ENCODE data around the gene CLDN8.

CLDN8 gene

DNA sequence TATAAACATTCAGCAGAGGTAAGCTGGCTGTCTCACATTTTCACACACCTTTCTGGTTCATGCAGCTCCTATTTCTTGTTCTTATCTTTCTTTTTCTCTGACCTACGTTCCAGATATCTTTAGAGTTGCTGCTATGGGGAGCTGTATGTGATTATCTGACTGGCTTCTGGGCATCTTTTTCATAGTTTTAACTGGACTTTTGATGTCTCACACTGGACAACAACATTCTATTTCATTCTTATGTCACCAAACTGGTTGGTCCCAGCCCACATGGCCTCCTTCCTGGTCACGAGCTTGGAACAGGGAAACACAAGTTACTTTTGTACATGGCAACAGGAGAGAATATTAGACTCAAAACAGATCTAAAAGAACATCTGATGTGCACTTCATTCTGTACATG lies 7.7 kb upstream of the CLDN8 start:
- Mint-ChIP-seq H3K27me3 (ENCODE audit: low read depth, poor library complexity) (no peaks in the 10 kb centered on the region), H3K4me3 (no peak overlapping the region), H3K36me3 (ENCODE audit: low read depth) (no peaks in the 10 kb centered on the region), H3K9me3 (no peaks in the 10 kb centered on the region), H3K27ac (no peak overlapping the region), H3K4me1 (no peaks in the 10 kb centered on the region)
- TF ChIP-seq, protein P1, sequence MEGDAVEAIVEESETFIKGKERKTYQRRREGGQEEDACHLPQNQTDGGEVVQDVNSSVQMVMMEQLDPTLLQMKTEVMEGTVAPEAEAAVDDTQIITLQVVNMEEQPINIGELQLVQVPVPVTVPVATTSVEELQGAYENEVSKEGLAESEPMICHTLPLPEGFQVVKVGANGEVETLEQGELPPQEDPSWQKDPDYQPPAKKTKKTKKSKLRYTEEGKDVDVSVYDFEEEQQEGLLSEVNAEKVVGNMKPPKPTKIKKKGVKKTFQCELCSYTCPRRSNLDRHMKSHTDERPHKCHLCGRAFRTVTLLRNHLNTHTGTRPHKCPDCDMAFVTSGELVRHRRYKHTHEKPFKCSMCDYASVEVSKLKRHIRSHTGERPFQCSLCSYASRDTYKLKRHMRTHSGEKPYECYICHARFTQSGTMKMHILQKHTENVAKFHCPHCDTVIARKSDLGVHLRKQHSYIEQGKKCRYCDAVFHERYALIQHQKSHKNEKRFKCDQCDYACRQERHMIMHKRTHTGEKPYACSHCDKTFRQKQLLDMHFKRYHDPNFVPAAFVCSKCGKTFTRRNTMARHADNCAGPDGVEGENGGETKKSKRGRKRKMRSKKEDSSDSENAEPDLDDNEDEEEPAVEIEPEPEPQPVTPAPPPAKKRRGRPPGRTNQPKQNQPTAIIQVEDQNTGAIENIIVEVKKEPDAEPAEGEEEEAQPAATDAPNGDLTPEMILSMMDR (IDR thresholded peaks at IDR 0.05), result no peak
- DNase-seq, result no peak

DNA sequence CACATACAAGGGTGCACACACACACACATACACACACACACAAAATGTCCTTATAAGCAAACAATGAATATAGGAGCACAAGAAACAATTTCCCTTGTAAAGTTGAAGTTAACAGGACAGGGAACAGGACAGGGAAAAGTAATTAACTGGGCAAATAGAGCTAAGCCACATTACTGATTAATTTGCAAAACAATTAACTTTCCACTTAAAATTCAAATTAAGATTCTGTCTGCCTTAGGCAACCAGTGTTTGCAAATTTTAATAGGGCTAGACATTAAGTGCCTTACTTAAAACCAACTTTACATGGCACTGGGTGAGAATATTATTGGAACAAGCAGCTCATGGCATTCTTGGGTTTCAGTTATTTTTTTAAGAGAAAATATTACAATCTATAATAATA lies 6.8 kb upstream of the CLDN8 start:
- peak overlapping the region; percentile 58 for H3K27ac Mint-ChIP-seq
- TF ChIP-seq, protein P1 (IDR thresholded peaks at IDR 0.05), result no peak
- H3K4me3 Mint-ChIP-seq, result no peak overlapping the region
- H3K27me3 Mint-ChIP-seq (ENCODE audit: low read depth, poor library complexity), result no peaks in the 10 kb centered on the region
- H3K4me1 Mint-ChIP-seq, result no peaks in the 10 kb centered on the region
- no peak for DNase-seq
- no peaks in the 10 kb centered on the region for H3K36me3 Mint-ChIP-seq (ENCODE audit: low read depth)
- no peaks in the 10 kb centered on the region for H3K9me3 Mint-ChIP-seq

DNA sequence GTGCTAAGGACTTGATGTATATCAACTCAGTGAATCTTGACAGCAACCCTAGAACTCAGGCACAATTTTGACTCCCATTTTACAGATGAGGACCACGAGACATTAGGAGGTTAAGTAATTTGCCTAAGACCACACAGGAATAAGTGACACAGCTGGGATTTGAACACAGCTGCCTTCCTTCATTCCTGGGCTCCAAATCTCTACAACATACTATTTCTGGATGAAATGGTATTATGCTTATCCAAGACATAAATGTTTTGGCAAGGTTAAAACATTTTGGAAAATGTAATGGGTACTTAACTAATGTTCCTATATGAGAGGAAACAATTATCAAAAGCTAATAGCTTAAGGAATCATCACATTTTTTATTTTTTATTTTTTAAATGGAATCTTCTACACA lies 4.8 kb downstream of the CLDN8 start:
- no peak for DNase-seq

DNA sequence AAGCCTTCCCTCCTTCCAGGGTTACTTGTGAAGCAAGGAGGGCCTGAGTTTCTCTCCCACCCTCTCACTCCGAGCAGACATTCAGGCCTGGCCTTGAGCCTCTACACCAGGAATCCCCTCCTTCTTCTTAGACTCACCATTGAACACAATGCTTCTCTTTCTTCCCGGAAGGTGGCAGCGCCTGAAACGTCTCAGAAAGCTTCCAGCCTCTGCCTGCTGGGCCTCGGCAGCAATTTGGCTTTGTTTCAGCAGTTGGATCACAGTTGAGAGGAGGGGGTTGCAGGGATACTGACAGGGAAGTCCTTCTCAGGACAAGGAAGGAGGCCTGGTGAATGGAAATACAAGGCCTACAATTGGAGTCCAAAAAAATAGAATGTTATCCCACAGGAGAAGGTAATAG lies 6.3 kb downstream of the CLDN8 start:
- Mint-ChIP-seq H3K27me3 (ENCODE audit: low read depth, poor library complexity) (peaks cover 7% of the 10 kb centered on the region), H3K27ac (peak overlapping the region; percentile 75)

More for the DNA sequence above, 4.8 kb downstream of the CLDN8 start:
- no peaks in the 10 kb centered on the region for H3K9me3 Mint-ChIP-seq
- H3K4me1 Mint-ChIP-seq, result peaks cover 29% of the 10 kb centered on the region
- no peak overlapping the region for H3K4me3 Mint-ChIP-seq
- no peak overlapping the region for H3K27ac Mint-ChIP-seq
- H3K27me3 Mint-ChIP-seq (ENCODE audit: low read depth, poor library complexity), result peaks cover 7% of the 10 kb centered on the region
- H3K36me3 Mint-ChIP-seq (ENCODE audit: low read depth), result no peaks in the 10 kb centered on the region
- TF ChIP-seq, protein P1 (IDR thresholded peaks at IDR 0.05), result no peak

DNA sequence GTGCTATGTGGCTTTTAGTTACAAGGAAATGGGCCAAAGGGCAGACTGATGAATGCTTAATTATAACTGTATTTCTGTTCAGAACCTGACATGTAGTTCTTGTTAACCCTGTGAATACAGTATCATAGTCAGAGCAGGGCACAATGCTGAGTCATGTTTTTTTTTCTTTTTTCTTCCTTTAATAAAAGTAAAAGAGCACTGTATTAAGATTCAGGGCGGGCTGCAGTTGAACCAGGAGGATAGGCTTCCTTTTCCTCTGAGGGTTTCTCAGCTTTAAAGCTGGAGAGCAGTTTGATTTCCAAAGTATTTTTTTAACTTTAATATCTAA lies 8.7 kb downstream of the CLDN8 start:
- Mint-ChIP-seq H3K27ac (no peak overlapping the region), H3K4me3 (no peak overlapping the region), H3K4me1 (peaks cover 29% of the 10 kb centered on the region), H3K36me3 (ENCODE audit: low read depth) (no peaks in the 10 kb centered on the region), H3K9me3 (peaks cover under 1% of the 10 kb centered on the region), H3K27me3 (ENCODE audit: low read depth, poor library complexity) (peaks cover 7% of the 10 kb centered on the region)
- TF ChIP-seq, protein P1 (IDR thresholded peaks at IDR 0.05), result no peak
- no peak for DNase-seq

More for the DNA sequence above, 6.3 kb downstream of the CLDN8 start:
- Mint-ChIP-seq H3K9me3 (no peaks in the 10 kb centered on the region), H3K36me3 (ENCODE audit: low read depth) (no peaks in the 10 kb centered on the region), H3K4me3 (no peak overlapping the region), H3K4me1 (peaks cover 29% of the 10 kb centered on the region)
- DNase-seq, result no peak
- TF ChIP-seq, protein P1 (IDR thresholded peaks at IDR 0.05), result no peak

DNA sequence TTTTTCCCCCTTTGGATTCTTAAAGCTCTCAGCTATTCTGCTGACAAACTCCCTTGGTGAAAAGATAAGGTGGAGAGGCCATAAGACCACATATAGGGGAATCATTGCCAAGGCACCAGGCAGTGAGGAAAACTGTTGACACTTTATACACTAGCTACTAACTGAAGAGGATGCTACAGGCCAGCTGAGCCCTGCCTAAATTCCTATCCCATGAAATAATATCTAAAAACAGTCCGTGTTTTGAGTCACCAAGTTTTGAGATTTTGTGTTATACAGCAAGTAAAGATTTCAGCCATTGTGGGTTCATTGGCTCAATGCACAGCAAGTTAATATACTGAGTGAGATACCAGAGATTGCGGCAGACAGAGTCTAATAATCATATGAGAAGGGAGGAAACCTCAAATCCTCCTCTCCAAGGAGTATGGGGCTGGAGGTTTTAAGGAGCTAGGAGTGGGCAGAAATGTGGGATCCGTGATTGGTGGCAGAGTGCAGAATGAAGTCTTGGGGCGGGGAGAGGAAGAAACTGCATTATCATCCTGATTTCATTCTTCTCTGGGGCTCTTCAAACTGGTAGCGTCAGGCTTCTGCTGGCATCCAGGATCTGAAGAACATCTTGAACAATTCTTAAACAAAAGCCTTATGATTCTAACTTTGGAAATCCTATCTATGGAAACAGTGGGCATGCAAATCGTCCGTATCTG lies 9.2 kb downstream of the CLDN8 start:
- peaks cover 29% of the 10 kb centered on the region for H3K4me1 Mint-ChIP-seq
- H3K4me3 Mint-ChIP-seq, result no peak overlapping the region
- no peak overlapping the region for H3K27ac Mint-ChIP-seq
- TF ChIP-seq, protein P1 (IDR thresholded peaks at IDR 0.05), result no peak
- H3K36me3 Mint-ChIP-seq (ENCODE audit: low read depth), result no peaks in the 10 kb centered on the region
- H3K27me3 Mint-ChIP-seq (ENCODE audit: low read depth, poor library complexity), result peaks cover 7% of the 10 kb centered on the region
- DNase-seq, result no peak
- H3K9me3 Mint-ChIP-seq, result peaks cover 6% of the 10 kb centered on the region
